Kidney (tissue), 14 donors: Measurements from ENCODE around the gene PRKAR1B. TPM values are rescaled to one million over a fixed set of nuclear protein-coding genes. Genes with fewer than 3 reads are reported as not detected.
A peak's percentile ranks its signal among the peaks of the same experiment; 100 is the strongest.

ENCODE experiments used
- DNase-seq, 5 donors: peaks; one replicate each; pipeline ENCODE4 v3.0.0-alpha.2; 2013 to 2020
- FAIRE-seq: peaks from 2 replicates; lab custom pipeline; 2012; peaks lifted over from hg19 to GRCh38; lab: Jason Lieb, UNC
- H3K27ac ChIP-seq, 2 donors: one replicate each; pipeline ENCODE4 v1.7.0; 2013; ENCODE audit warnings: low read depth in 2 of 2, low read length in 2 of 2, inconsistent platforms in 1 of 2
- H3K27me3 ChIP-seq: one replicate; pipeline ENCODE4 v1.7.1; 2013; ENCODE audit warnings: low read length, inconsistent platforms; ENCODE audit not compliant: control insufficient read depth, insufficient read depth
- H3K36me3 ChIP-seq, 3 donors: one replicate each; pipeline versions ENCODE4 v1.7.0 to v1.7.1; 2013; ENCODE audit warnings: low read length in 3 of 3, control low read depth in 1 of 3, inconsistent platforms in 1 of 3; ENCODE audit not compliant: insufficient read depth in 3 of 3, control insufficient read depth in 2 of 3
- H3K4me1 ChIP-seq, 3 donors: one replicate each; pipeline versions ENCODE4 v1.7.0 to v1.7.1; 2013; ENCODE audit warnings: low read length in 3 of 3, inconsistent platforms in 1 of 3, low read depth in 1 of 3; ENCODE audit not compliant: control insufficient read depth in 2 of 3, insufficient read depth in 2 of 3
- H3K4me3 ChIP-seq, 3 donors: one replicate each; pipeline versions ENCODE4 v1.7.0 to v1.8.1; 2013; ENCODE audit warnings: low read length in 3 of 3, control low read depth in 1 of 3, inconsistent platforms in 1 of 3
- H3K9ac ChIP-seq, 3 donors: one replicate each; pipeline versions ENCODE4 v1.7.0 to v1.7.1; 2013; ENCODE audit warnings: low read length in 3 of 3, control low read depth in 1 of 3, inconsistent platforms in 1 of 3
- H3K9me3 ChIP-seq, 3 donors: one replicate each; pipeline versions ENCODE4 v1.7.0 to v1.7.1; 2013; ENCODE audit warnings: low read length in 3 of 3, control low read depth in 1 of 3, inconsistent platforms in 1 of 3; ENCODE audit not compliant: control insufficient read depth in 2 of 3, insufficient read depth in 1 of 3
- intact Hi-C: fragments of 100-400 bp; cut with DNase I; formaldehyde crosslinking; loops from one replicate; pipeline ENCODE4 v1.11.1; 2022
- polyA plus RNA-seq: library from polyadenylated mRNA; stranded (reverse); fragments of 350-450 nt; fragmentation: Illumina TruSeq; extraction: RNeasy Lipid Tissue Mini Kit (QIAGEN cat#74804); gene quantifications from one replicate; pipeline ENCODE4 v1.2.3, GENCODE V29; 2014; ENCODE audit warnings: low read depth, low replicate concordance; ENCODE audit not compliant: insufficient read depth
- total RNA-seq: library from RNA; stranded (reverse); fragmentation: NEBNext Ultra II Directional; extraction: Animal tissue kit (Norgen Biotek cat#: 25700); gene quantifications from one replicate; pipeline ENCODE4 v1.2.1, GENCODE V29; 2021
- TF ChIP-seq, protein P1 (sequence below): IDR thresholded peaks from 3 replicates; pipeline ENCODE4 v1.5.1; 2012; ENCODE audit warnings: mild to moderate bottlenecking, moderate library complexity, borderline replicate concordance; ENCODE audit not compliant: insufficient read depth; ENCODE audit errors: extremely low read depth
- donor health status: control.
- donor health status: control.
- donor health status: control.
- donor health status: control.
- donor health status: control.
- donor health status: DM: yes; HTN: yes; CAD: no.
- donor health status: Normal renal cell carcinoma (clear cell type).

PRKAR1B gene
- total and polyA plus RNA-seq, 2 donors from 2014 or later = 15.9 to 21.4 TPM

DNA sequence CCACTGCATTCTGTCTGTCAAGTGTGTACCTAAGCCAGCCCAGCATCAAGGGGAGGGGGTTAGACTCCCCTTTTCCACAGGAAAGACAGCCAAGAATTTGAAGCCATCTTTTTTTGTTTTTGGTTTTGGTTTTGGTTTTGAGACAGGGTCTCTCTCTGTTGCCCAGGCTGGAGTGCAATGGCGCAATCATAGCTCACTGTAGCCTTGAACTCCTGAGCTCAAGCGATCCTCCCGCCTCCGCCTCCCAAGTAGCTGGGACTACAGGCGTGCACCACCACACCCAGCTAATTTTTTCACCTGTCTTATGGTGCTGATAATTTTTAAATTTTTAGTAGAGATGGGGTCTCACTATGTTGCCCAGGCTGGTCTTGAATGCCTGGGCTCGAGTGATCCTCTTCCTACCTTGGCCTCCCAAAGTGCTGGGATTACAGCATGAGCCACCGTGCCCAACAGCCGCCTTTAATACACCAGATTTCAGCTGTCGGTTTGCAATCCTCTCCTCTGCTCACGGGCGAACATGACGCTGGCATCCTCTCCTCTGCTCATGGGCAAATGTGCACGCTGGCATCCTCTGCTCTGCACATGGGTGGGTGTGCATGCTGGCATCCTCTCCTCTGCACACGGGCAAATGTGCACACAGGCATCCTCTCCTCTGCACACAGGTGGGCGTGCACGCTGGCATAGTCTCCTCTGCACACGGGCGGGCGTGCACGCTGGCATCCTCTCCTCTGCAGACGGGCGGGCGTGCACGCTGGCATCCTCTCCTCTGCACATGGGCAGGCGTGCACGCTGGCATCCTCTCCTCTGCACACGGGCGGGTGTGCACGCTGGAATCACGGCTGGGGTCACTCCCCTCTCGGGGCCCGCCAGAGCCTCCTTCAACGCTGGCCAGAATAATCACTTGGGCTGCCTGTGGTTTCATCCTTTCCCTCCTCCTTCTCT is 151.4 kb downstream of the PRKAR1B start:
- Histone ChIP-seq H3K9me3 (no peaks in the 10 kb centered on the region), H3K36me3 (no peaks in the 10 kb centered on the region), H3K27me3 (no peaks in the 10 kb centered on the region), H3K27ac (no peak overlapping the region), H3K4me1 (no peaks in the 10 kb centered on the region), H3K9ac (no peak overlapping the region), H3K4me3 (no peak overlapping the region)
- TF ChIP-seq, protein P1, sequence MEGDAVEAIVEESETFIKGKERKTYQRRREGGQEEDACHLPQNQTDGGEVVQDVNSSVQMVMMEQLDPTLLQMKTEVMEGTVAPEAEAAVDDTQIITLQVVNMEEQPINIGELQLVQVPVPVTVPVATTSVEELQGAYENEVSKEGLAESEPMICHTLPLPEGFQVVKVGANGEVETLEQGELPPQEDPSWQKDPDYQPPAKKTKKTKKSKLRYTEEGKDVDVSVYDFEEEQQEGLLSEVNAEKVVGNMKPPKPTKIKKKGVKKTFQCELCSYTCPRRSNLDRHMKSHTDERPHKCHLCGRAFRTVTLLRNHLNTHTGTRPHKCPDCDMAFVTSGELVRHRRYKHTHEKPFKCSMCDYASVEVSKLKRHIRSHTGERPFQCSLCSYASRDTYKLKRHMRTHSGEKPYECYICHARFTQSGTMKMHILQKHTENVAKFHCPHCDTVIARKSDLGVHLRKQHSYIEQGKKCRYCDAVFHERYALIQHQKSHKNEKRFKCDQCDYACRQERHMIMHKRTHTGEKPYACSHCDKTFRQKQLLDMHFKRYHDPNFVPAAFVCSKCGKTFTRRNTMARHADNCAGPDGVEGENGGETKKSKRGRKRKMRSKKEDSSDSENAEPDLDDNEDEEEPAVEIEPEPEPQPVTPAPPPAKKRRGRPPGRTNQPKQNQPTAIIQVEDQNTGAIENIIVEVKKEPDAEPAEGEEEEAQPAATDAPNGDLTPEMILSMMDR = no peak
- intact Hi-C loops = no loop called here
- DNase-seq (peak in 1 of 5 donors; percentile 45), FAIRE-seq (no peak)

DNA sequence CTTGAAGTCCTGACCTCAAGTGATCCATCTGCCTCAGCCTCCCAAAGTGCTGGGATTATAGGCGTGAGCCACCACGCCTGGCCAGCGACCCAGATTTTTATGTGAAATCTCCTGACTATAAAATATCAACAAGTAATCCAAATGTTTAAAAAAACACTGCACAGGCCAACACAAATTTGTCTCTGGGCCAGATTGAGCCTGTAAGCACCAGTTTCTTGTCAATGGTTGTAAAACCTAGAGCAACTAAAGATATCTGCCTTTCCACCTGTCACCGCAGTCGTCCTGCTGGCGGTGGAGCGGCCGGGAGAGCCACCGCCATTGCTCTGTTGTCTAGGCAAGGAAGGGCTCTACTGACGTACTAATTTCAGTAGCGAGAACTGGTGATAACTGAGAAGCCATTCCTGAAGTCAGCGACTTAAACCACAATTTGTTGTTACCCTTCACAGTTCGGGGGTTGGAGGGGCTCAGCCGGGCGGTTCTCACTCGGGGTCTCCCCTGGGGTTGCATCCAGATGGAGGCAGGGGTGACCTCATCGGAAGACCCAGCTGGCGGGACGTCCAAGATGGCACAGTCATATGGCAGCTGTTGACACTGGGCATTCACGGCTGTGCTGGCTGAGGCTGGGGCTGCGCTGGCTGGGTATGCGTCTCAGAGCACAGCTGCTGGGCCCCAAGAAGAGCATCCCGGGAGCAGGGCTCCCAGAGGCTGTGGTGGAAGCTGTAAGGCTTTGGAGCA is 152.3 kb downstream of the PRKAR1B start:
- intact Hi-C loops = no loop called here
- peak in 1 of 5 donors; percentile 50 for DNase-seq
- no peak for FAIRE-seq

DNA sequence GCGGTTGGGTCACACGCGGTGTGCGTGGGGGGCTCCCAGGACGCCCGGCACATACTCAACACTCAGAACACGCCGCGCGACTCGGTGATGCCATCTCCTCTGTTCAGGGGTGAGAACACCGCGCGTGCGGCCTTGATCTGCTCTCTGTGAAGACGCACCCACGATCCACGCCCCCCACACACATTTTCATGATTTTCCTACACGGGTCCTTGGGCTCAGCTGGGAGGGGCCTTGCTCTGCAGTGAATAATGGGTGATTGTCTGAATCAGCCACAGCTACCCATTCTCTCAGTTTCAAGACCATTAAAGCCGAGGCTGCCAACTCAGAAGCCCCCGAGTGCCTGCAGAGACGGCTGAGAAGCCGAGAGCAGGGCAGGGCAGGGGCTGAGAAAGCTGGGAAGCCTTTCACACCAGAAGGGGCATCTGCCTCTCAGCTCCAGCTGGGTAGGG is 153.1 kb downstream of the PRKAR1B start:
- no peak for FAIRE-seq
- DNase-seq = peak in 2 of 5 donors; percentile 71 to 72
- Histone ChIP-seq H3K9ac (no peak overlapping the region), H3K36me3 (no peaks in the 10 kb centered on the region), H3K9me3 (no peaks in the 10 kb centered on the region), H3K4me3 (no peak overlapping the region), H3K27ac (no peak overlapping the region), H3K27me3 (no peaks in the 10 kb centered on the region), H3K4me1 (no peaks in the 10 kb centered on the region)
- intact Hi-C loops = no loop called here
- TF ChIP-seq, protein P1 = no peak

More for the DNA sequence above, 152.3 kb downstream of the PRKAR1B start:
- no peaks in the 10 kb centered on the region for H3K36me3 ChIP-seq
- H3K27ac ChIP-seq = no peak overlapping the region
- H3K9me3 ChIP-seq = no peaks in the 10 kb centered on the region
- H3K9ac ChIP-seq = no peak overlapping the region
- TF ChIP-seq, protein P1 = no peak
- no peaks in the 10 kb centered on the region for H3K4me1 ChIP-seq
- H3K4me3 ChIP-seq = no peak overlapping the region
- H3K27me3 ChIP-seq = no peaks in the 10 kb centered on the region
